Measurements from ENCODE around the gene ATL3. TPM values are rescaled to one million over a fixed set of nuclear protein-coding genes. Genes with fewer than 3 reads are reported as not detected.
"Not testable (repeated sequence)": the region's sequence is repeated elsewhere in the genome, so short reads cannot be mapped to it uniquely, and the experiment has no call there.

The ATL3 gene
- total RNA-seq, 4 donors from 2014 or later = 72.2 to 89.0 (median 80.9) TPM

DNA sequence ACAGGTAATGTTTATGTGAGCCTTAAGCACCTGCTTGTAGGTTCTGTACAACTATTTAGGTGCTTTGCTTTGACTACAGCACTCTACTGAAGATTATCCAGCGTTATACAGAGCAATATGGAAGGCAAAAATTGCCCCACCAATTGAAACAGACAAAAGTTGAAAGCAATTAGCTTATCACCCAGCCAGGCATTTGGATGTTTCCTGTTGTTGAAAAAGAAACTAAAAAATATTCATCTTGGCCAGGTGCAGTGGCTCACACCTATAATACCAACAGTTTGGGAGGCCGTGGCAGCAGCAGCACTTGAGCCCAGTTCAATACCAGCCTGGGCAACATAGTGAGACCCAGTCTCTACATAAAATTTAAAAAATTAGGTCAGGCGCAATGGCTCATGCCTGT is 18.5 kb downstream of the ATL3 start:
- H3K27me3 ChIP-seq = no peaks in the 10 kb centered on the region
- TF ChIP-seq EP300 (IDR thresholded peaks at IDR 0.05) (no peak), POLR2A (IDR thresholded peaks at IDR 0.05) (no peak), CTCF (IDR thresholded peaks at IDR 0.05) (no peak), POLR2AphosphoS5 (IDR thresholded peaks at IDR 0.05) (no peak)
- no peak overlapping the region for H3K27ac ChIP-seq
- 71% methylated on average over 3 of the region's 3 CpGs for WGBS
- DNase-seq (ENCODE audit: low spot score in 2 of 2) = no peak
- peaks cover 65% of the 10 kb centered on the region for H3K36me3 ChIP-seq
- H3K4me1 ChIP-seq = no peaks in the 10 kb centered on the region
- no peak overlapping the region for H3K4me3 ChIP-seq
- no peaks in the 10 kb centered on the region for H3K9me3 ChIP-seq

DNA sequence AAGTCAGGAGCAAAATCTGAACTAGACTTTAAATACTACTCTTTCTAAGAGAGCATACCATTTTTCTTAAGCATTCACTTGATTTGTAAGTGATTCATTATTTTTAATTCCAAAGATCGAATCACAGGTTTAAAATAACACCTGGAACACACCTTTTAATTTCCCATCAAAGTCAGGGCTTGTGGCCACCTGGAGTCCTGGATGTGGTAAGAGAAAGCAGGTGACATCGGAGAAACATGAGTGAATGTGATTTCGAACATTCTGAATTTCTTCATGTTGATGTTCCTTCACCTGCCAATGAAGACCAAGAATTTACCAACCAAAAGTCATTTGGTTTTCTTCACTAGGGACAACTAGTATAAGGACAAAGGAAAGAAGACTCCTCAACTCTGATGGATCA is 28.0 kb downstream of the ATL3 start:
- H3K4me1 ChIP-seq = peaks cover 2% of the 10 kb centered on the region
- DNase-seq (ENCODE audit: low spot score in 2 of 2) = no peak
- peak overlapping the region; percentile 3 for H3K27ac ChIP-seq
- peaks cover 67% of the 10 kb centered on the region for H3K36me3 ChIP-seq
- 80% methylated on average over 3 of the region's 3 CpGs for WGBS
- H3K9me3 ChIP-seq = no peaks in the 10 kb centered on the region
- no peaks in the 10 kb centered on the region for H3K27me3 ChIP-seq
- no peak overlapping the region for H3K4me3 ChIP-seq
- TF ChIP-seq POLR2AphosphoS5 (IDR thresholded peaks at IDR 0.05) = no peak
- TF ChIP-seq CTCF (IDR thresholded peaks at IDR 0.05) = no peak
- no peak for TF ChIP-seq POLR2A (IDR thresholded peaks at IDR 0.05)
- no peak for TF ChIP-seq EP300 (IDR thresholded peaks at IDR 0.05)

GRCh38 chr11:63641727-63642126 is 29.4 kb downstream of the ATL3 start:
- no peaks in the 10 kb centered on the region for H3K27me3 ChIP-seq
- peaks cover 2% of the 10 kb centered on the region for H3K4me1 ChIP-seq
- H3K36me3 ChIP-seq = peaks cover 61% of the 10 kb centered on the region
- H3K4me3 ChIP-seq = no peak overlapping the region
- no peaks in the 10 kb centered on the region for H3K9me3 ChIP-seq
- TF ChIP-seq EP300 (IDR thresholded peaks at IDR 0.05) = no peak
- no peak for TF ChIP-seq CTCF (IDR thresholded peaks at IDR 0.05)
- no peak for TF ChIP-seq POLR2AphosphoS5 (IDR thresholded peaks at IDR 0.05)
- TF ChIP-seq POLR2A (IDR thresholded peaks at IDR 0.05) = no peak
- H3K27ac ChIP-seq = no peak overlapping the region
- DNase-seq (ENCODE audit: low spot score in 2 of 2) = no peak

GRCh38 chr11:63639199-63639832 is 31.9 kb downstream of the ATL3 start:
- DNase-seq (ENCODE audit: low spot score in 2 of 2) = no peak
- H3K36me3 ChIP-seq = peaks cover 62% of the 10 kb centered on the region
- 62% methylated on average over 3 of the region's 3 CpGs for WGBS
- no peak for TF ChIP-seq POLR2AphosphoS5 (IDR thresholded peaks at IDR 0.05)
- TF ChIP-seq POLR2A (IDR thresholded peaks at IDR 0.05) = no peak
- TF ChIP-seq CTCF (IDR thresholded peaks at IDR 0.05) = peak; percentile 10 to 26
- no peak for TF ChIP-seq EP300 (IDR thresholded peaks at IDR 0.05)
- no peaks in the 10 kb centered on the region for H3K27me3 ChIP-seq
- no peaks in the 10 kb centered on the region for H3K9me3 ChIP-seq
- peak overlapping the region; percentile 3 for H3K27ac ChIP-seq
- peaks cover 2% of the 10 kb centered on the region for H3K4me1 ChIP-seq
- H3K4me3 ChIP-seq = no peak overlapping the region

DNA sequence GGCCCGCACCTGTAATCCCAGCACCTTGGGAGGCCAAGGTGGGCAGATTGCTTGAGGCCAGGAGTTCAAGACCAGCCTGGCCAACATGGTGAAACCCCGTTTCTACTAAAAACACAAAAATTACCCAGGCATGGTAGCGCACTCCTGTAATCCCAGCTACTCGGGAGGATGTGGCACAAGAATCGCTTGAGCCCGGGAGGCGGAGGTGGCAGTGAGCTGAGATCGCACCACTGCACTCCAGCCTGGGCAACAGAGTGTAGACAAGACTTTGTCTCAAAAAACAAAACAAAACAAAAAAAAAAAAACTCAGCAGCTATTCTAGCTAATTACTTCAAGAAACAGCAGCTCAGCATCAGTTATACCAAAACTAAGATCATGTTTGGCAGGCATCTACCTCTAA is 32.7 kb downstream of the ATL3 start:
- H3K9me3 ChIP-seq; H3K27ac ChIP-seq; H3K4me1 ChIP-seq; H3K27me3 ChIP-seq; H3K4me3 ChIP-seq; DNase-seq (ENCODE audit: low spot score in 2 of 2): not testable (repeated sequence)
- 95% methylated on average over 8 of the region's 8 CpGs for WGBS
- H3K36me3 ChIP-seq = peaks cover 59% of the 10 kb centered on the region

Data from suprapubic skin (tissue), 4 donors.